HG02938 (cell line): Measurements from ENCODE around the gene LPP.

Experiments
- ATAC-seq: cut with Tn5 transposase; IDR thresholded peaks from one replicate; pipeline ENCODE4 v1.9.1; 2021; ENCODE audit warnings: mild to moderate bottlenecking, moderate library complexity; ENCODE audit not compliant: unreplicated experiment

The LPP gene

GRCh38 chr3:188219147-188219546 lies 65.2 kb downstream of the LPP start:
- ATAC-seq, result no peak

- no peak for ATAC-seq
Observed at GRCh38 chr3:188220097-188220788, 66.3 kb downstream of the LPP start.

- ATAC-seq, result no peak
Observed at GRCh38 chr3:188220988-188221818, 67.2 kb downstream of the LPP start.

GRCh38 chr3:188223936-188224335 lies 70.0 kb downstream of the LPP start:
- no peak for ATAC-seq

GRCh38 chr3:188227442-188227841 lies 73.5 kb downstream of the LPP start:
- ATAC-seq, result no peak

GRCh38 chr3:188229177-188229576 lies 75.2 kb downstream of the LPP start:
- no peak for ATAC-seq

- no peak for ATAC-seq
Observed at GRCh38 chr3:188229726-188230125, 75.8 kb downstream of the LPP start.

- ATAC-seq, result no peak
Observed at GRCh38 chr3:188230962-188231361, 77.0 kb downstream of the LPP start.

- ATAC-seq, result no peak
Observed at GRCh38 chr3:188231456-188231855, 77.5 kb downstream of the LPP start.

- ATAC-seq, result no peak
Observed at GRCh38 chr3:188232656-188233055, 78.7 kb downstream of the LPP start.

GRCh38 chr3:188233320-188233719 lies 79.4 kb downstream of the LPP start:
- no peak for ATAC-seq

GRCh38 chr3:188234132-188234531 lies 80.2 kb downstream of the LPP start:
- no peak for ATAC-seq

- no peak for ATAC-seq
Observed at GRCh38 chr3:188236271-188236670, 82.3 kb downstream of the LPP start.

GRCh38 chr3:188239035-188239434 lies 85.1 kb downstream of the LPP start:
- no peak for ATAC-seq

- no peak for ATAC-seq
Observed at GRCh38 chr3:188239577-188239976, 85.6 kb downstream of the LPP start.

GRCh38 chr3:188240189-188240981 lies 86.4 kb downstream of the LPP start:
- ATAC-seq, result no peak

GRCh38 chr3:188241072-188241471 lies 87.1 kb downstream of the LPP start:
- no peak for ATAC-seq

GRCh38 chr3:188241883-188242282 lies 87.9 kb downstream of the LPP start:
- ATAC-seq, result no peak

- no peak for ATAC-seq
Observed at GRCh38 chr3:188242436-188243123, 88.6 kb downstream of the LPP start.

- no peak for ATAC-seq
Observed at GRCh38 chr3:188243124-188243795, 89.3 kb downstream of the LPP start.
